HCT116 (cell line): Measurements from ENCODE around the gene SLC7A9. TPM values are rescaled to one million over a fixed set of nuclear protein-coding genes. Genes with fewer than 3 reads are reported as not detected.

Experiments used
- ATAC-seq: fragments of 200-7000 bp; cut with Tn5 transposase; 2 replicates; pipeline ENCODE4 v1.9.1; 2020; ENCODE audit warnings: mild to moderate bottlenecking, moderate library complexity
- BruUV-seq: library from RNA; stranded (reverse); fragments of 400-500 nt; replicated peaks from 2 replicates; lab custom pipeline; 2021; lab: Mats Ljungman, UMichigan
- CTCF ChIA-PET: fragments of 300-600 bp; sonication (Branson Sonifier 250); formaldehyde crosslinking; loops from one replicate; lab custom pipeline; 2021; ENCODE audit warnings: antibody characterized with exemption; lab: Charles Lee
- POLR2A ChIA-PET: fragments of 300-600, 350-600 bp; sonication (Branson Sonifier 250); formaldehyde crosslinking; loops from one replicate; lab custom pipeline; 2021; ENCODE audit warnings: antibody characterized with exemption; lab: Charles Lee
- RAD21 ChIA-PET, 2 experiments: fragments of 300-600 bp; sonication (Branson Sonifier 250); formaldehyde crosslinking; loops; one replicate each; lab custom pipeline; 2023; ENCODE audit warnings: low total read pairs in 2 of 2; ENCODE audit not compliant: uncharacterized antibody in 2 of 2, unreplicated experiment in 2 of 2, low non-redundant PET in 1 of 2; lab: Charles Lee
- DNase-seq: peaks from one replicate; pipeline ENCODE4 v3.0.0-alpha.2; 2010; ENCODE audit warnings: low read depth, low spot score
- H2AFZ ChIP-seq: fragments of 200-600 bp; shearing (Covaris generic), sonication (generic); 2 replicates; pipeline ENCODE4 v1.6.1; 2017; ENCODE audit warnings: low read depth, mixed run types, mixed read lengths, antibody characterized with exemption, low read length; ENCODE audit not compliant: poor library complexity, severe bottlenecking
- H3K27ac ChIP-seq: 2 replicates; pipeline ENCODE4 v1.5.1; 2012; ENCODE audit warnings: low read depth, low read length
- H3K27me3 ChIP-seq: fragments of 200-600 bp; sonication (generic); 2 replicates; pipeline ENCODE4 v1.6.1; 2016; ENCODE audit warnings: mixed run types, low read length, mixed read lengths; ENCODE audit not compliant: insufficient read depth
- H3K36me3 ChIP-seq, 2 experiments: fragments of 200-500 bp in 1 of 2; fragments of 200-600 bp in 1 of 2; sonication (Bioruptor generic) in 1 of 2; sonication (generic) in 1 of 2; 2 replicates each; pipeline versions ENCODE4 v1.5.1 to v1.6.1; 2014 to 2016; ENCODE audit warnings: low read length in 2 of 2, inconsistent platforms in 1 of 2, mixed read lengths in 1 of 2, mixed run types in 1 of 2; ENCODE audit not compliant: insufficient read depth in 2 of 2, control insufficient read depth in 1 of 2
- H3K4me1 ChIP-seq, 2 experiments: fragments of 200-600 bp in 1 of 2; sonication (generic) in 1 of 2; 2 replicates each; pipeline versions ENCODE4 v1.5.1 to v1.6.1; 2012 to 2017; ENCODE audit warnings: low read length in 2 of 2, inconsistent platforms in 1 of 2, mild to moderate bottlenecking in 1 of 2, mixed read lengths in 1 of 2, mixed run types in 1 of 2, moderate library complexity in 1 of 2; ENCODE audit not compliant: insufficient read depth in 2 of 2, control insufficient read depth in 1 of 2
- H3K4me2 ChIP-seq: fragments of 200-600 bp; sonication (generic); 2 replicates; pipeline ENCODE4 v1.6.1; 2017; ENCODE audit warnings: mixed run types, low read length, mixed read lengths
- H3K4me3 ChIP-seq, 2 experiments: fragments of 200-600 bp in 1 of 2; sonication (generic) in 1 of 2; replicated peaks in 1 of 2; 2 replicates each; pipeline ENCODE4 v1.5.1; 2011 to 2016; ENCODE audit warnings: low read length in 2 of 2, control low read depth in 1 of 2, low read depth in 1 of 2, mild to moderate bottlenecking in 1 of 2, mixed read lengths in 1 of 2, mixed run types in 1 of 2
- H3K79me2 ChIP-seq: fragments of 200-600 bp; sonication (generic); 2 replicates; pipeline ENCODE4 v1.6.1; 2017; ENCODE audit warnings: mild to moderate bottlenecking, mixed run types, low read length, moderate library complexity, mixed read lengths; ENCODE audit not compliant: insufficient read depth
- H3K9ac ChIP-seq: fragments of 200-600 bp; sonication (generic); 2 replicates; pipeline ENCODE4 v1.6.1; 2016; ENCODE audit warnings: low read length, mixed read lengths
- H3K9me2 ChIP-seq: fragments of 200-600 bp; sonication (generic), shearing (Covaris generic); 2 replicates; pipeline ENCODE4 v1.6.1; 2017; ENCODE audit warnings: mixed run types, mild to moderate bottlenecking, moderate library complexity; ENCODE audit not compliant: insufficient read depth
- H3K9me3 ChIP-seq, 2 experiments: fragments of 200-500 bp in 1 of 2; fragments of 200-600 bp in 1 of 2; sonication (Bioruptor generic) in 1 of 2; sonication (generic) in 1 of 2; 2 replicates each; pipeline ENCODE4 v1.6.1; 2014 to 2017; ENCODE audit warnings: low read length in 2 of 2, mixed read lengths in 2 of 2, inconsistent platforms in 1 of 2, low read depth in 1 of 2, mild to moderate bottlenecking in 1 of 2, mixed run types in 1 of 2, moderate library complexity in 1 of 2; ENCODE audit not compliant: control insufficient read depth in 1 of 2, insufficient read depth in 1 of 2
- H4K20me1 ChIP-seq: fragments of 200-600 bp; sonication (generic), shearing (Covaris generic); 2 replicates; pipeline ENCODE4 v1.6.1; 2017; ENCODE audit warnings: mixed run types, mild to moderate bottlenecking, moderate library complexity; ENCODE audit not compliant: insufficient read depth
- ATF3 ChIP-seq: IDR thresholded peaks from 2 replicates; pipeline ENCODE4 v1.6.1; 2012
- JUND ChIP-seq: IDR thresholded peaks from 2 replicates; pipeline ENCODE4 v1.6.1; 2012
- POLR2A ChIP-seq: IDR thresholded peaks from 2 replicates; pipeline ENCODE4 v1.7.0; 2011; ENCODE audit warnings: borderline replicate concordance; ENCODE audit not compliant: insufficient read depth, insufficient read length; ENCODE audit errors: extremely low read depth
- RAD21 ChIP-seq: IDR thresholded peaks from 2 replicates; pipeline ENCODE4 v1.6.1; 2012; ENCODE audit warnings: low read depth, mild to moderate bottlenecking
- REST ChIP-seq: IDR thresholded peaks from 2 replicates; pipeline ENCODE4 v1.6.1; 2012; ENCODE audit warnings: low read depth
- SP1 ChIP-seq: IDR thresholded peaks from 2 replicates; pipeline ENCODE4 v1.6.1; 2012; ENCODE audit warnings: low read depth
- ZNF274 ChIP-seq: fragments of 200-500 bp; sonication (Bioruptor generic); IDR thresholded peaks from 2 replicates; pipeline ENCODE4 v1.6.1; 2014; ENCODE audit warnings: mild to moderate bottlenecking, low read depth, low read length, inconsistent platforms
- intact Hi-C: fragments of 100-400 bp; cut with micrococcal nuclease; formaldehyde crosslinking; loops from 2 replicates; pipeline ENCODE4 v1.10.0; 2022
- total RNA-seq: library from RNA; stranded (reverse); gene quantifications from one replicate; pipeline ENCODE4 v1.2.1, GENCODE V29; 2021; ENCODE audit not compliant: unreplicated experiment

The SLC7A9 gene
- total RNA-seq, 1 experiment from 2014 or later: 0.42 TPM

GRCh38 chr19:32914879-32915660 lies 45.5 kb upstream of the SLC7A9 start:
- H3K4me1 ChIP-seq: no peaks in the 10 kb centered on the region
- no peaks in the 10 kb centered on the region for H4K20me1 ChIP-seq
- intact Hi-C loops: no loop called here
- no peak overlapping the region for H3K27ac ChIP-seq
- H3K79me2 ChIP-seq: no peaks in the 10 kb centered on the region
- BruUV-seq: no TSS peak
- H3K4me3 ChIP-seq: no peak overlapping the region
- H3K9ac ChIP-seq: no peak overlapping the region
- ChIA-PET POLR2A (no interaction called here), CTCF (no interaction called here), RAD21 (no interaction called here)
- no peaks in the 10 kb centered on the region for H3K36me3 ChIP-seq
- H3K27me3 ChIP-seq: no peaks in the 10 kb centered on the region
- DNase-seq (no peak), ATAC-seq (no peak)
- no peak overlapping the region for H3K4me2 ChIP-seq
- H3K9me3 ChIP-seq: no peaks in the 10 kb centered on the region
- no peak for TF ChIP-seq REST
- TF ChIP-seq ZNF274: no peak
- no peak for TF ChIP-seq POLR2A
- TF ChIP-seq SP1: no peak
- TF ChIP-seq JUND: no peak
- TF ChIP-seq ATF3: no peak
- no peak for TF ChIP-seq RAD21
- no peak overlapping the region for H2AFZ ChIP-seq
- H3K9me2 ChIP-seq: no peaks in the 10 kb centered on the region
